Keratinocyte (primary cell): ENCODE data around the gene SLC8A1. TPM values are rescaled to one million over a fixed set of nuclear protein-coding genes. Genes with fewer than 3 reads are reported as not detected.

ENCODE experiments used
- DNase-seq: peaks from one replicate; pipeline ENCODE4 v3.0.0-alpha.2; 2011; ENCODE audit warnings: low read depth, missing footprints, low spot score
- FAIRE-seq: peaks from 2 replicates; lab custom pipeline; 2011; peaks lifted over from hg19 to GRCh38; lab: Jason Lieb, UNC
- H2AFZ ChIP-seq: 2 replicates; pipeline ENCODE4 v1.6.0; 2012; ENCODE audit warnings: low read length, control low read depth, inconsistent platforms; ENCODE audit not compliant: control insufficient read depth
- H3K27ac ChIP-seq: 2 replicates; pipeline ENCODE4 v1.5.1; 2011; ENCODE audit warnings: low read length; ENCODE audit not compliant: control insufficient read depth, insufficient read depth
- H3K27me3 ChIP-seq: 3 replicates; pipeline ENCODE4 v1.6.0; 2011; ENCODE audit warnings: low read length; ENCODE audit not compliant: control insufficient read depth, insufficient read depth; ENCODE audit errors: extremely low read depth
- H3K36me3 ChIP-seq, 2 experiments: 2 replicates in 1 of 2; 3 replicates in 1 of 2; pipeline ENCODE4 v1.5.1; 2011; ENCODE audit warnings: low read length in 2 of 2, mild to moderate bottlenecking in 1 of 2; ENCODE audit not compliant: control insufficient read depth in 2 of 2, insufficient read depth in 2 of 2; ENCODE audit errors: extremely low read depth in 1 of 2
- H3K4me1 ChIP-seq: 3 replicates; pipeline ENCODE4 v1.5.1; 2011; ENCODE audit warnings: low read length; ENCODE audit not compliant: control insufficient read depth, insufficient read depth; ENCODE audit errors: extremely low read depth
- H3K4me2 ChIP-seq: 3 replicates; pipeline ENCODE4 v1.6.0; 2011; ENCODE audit warnings: low read depth, low read length; ENCODE audit not compliant: control insufficient read depth, insufficient read depth; ENCODE audit errors: extremely low read depth
- H3K4me3 ChIP-seq, 3 experiments: fragments of 200-600 bp in 1 of 3; sonication (generic) in 1 of 3; 2 replicates in 2 of 3; 3 replicates in 1 of 3; pipeline ENCODE4 v1.5.1; 2011 to 2016; ENCODE audit warnings: low read length in 3 of 3, mild to moderate bottlenecking in 3 of 3, control low read depth in 2 of 3, inconsistent platforms in 1 of 3, low read depth in 1 of 3, mixed read lengths in 1 of 3, mixed run types in 1 of 3, moderate library complexity in 1 of 3; ENCODE audit not compliant: control insufficient read depth in 2 of 3, insufficient read depth in 2 of 3; ENCODE audit errors: extremely low read depth in 1 of 3
- H3K79me2 ChIP-seq: 2 replicates; pipeline ENCODE4 v1.6.0; 2012; ENCODE audit warnings: low read length; ENCODE audit not compliant: control insufficient read depth, insufficient read depth
- H3K9ac ChIP-seq: 3 replicates; pipeline ENCODE4 v1.6.0; 2011; ENCODE audit warnings: low read length; ENCODE audit not compliant: control insufficient read depth, insufficient read depth; ENCODE audit errors: extremely low read depth
- H3K9me1 ChIP-seq: 3 replicates; pipeline ENCODE4 v1.6.0; 2011; ENCODE audit warnings: low read length; ENCODE audit not compliant: control insufficient read depth, insufficient read depth; ENCODE audit errors: extremely low read depth
- H3K9me3 ChIP-seq: 2 replicates; pipeline ENCODE4 v1.5.1; 2012; ENCODE audit warnings: low read depth, low read length; ENCODE audit not compliant: control insufficient read depth
- H4K20me1 ChIP-seq: 3 replicates; pipeline ENCODE4 v1.6.0; 2011; ENCODE audit warnings: low read length; ENCODE audit not compliant: control insufficient read depth, insufficient read depth; ENCODE audit errors: extremely low read depth
- EZH2 ChIP-seq: IDR thresholded peaks from one replicate; pipeline ENCODE4 v1.6.1; 2012; ENCODE audit warnings: inconsistent platforms, mild to moderate bottlenecking, low read length, moderate library complexity
- dilution Hi-C: fragments of 300-500 bp; cut with MboI; formaldehyde crosslinking; loops from one replicate; pipeline ENCODE4 v1.7.0; 2020; ENCODE audit warnings: low sequenced_read_pairs; ENCODE audit not compliant: extremely low pct_ligation_motif_present
- polyA plus RNA-seq, 5 experiments: library from polyadenylated mRNA; depleted of rRNA in 3 of 5; stranded (reverse) in 3 of 5; stranded (forward) in 1 of 5; unstranded in 1 of 5; fragments of >200 nt; gene quantifications; 1 replicate in 1 of 5; 2 replicates in 3 of 5; 3 replicates in 1 of 5; pipeline versions ENCODE4 v1.2.1 to v1.2.3, GENCODE V29; 2011 to 2012; ENCODE audit warnings: missing spikeins in 2 of 5, low read depth in 1 of 5, low replicate concordance in 1 of 5
- TF ChIP-seq, protein P1 (sequence below), 3 experiments: IDR thresholded peaks in 1 of 3; conservative IDR thresholded peaks in 1 of 3; optimal IDR thresholded peaks in 1 of 3; 2 replicates in 2 of 3; 3 replicates in 1 of 3; pipeline versions ENCODE3 to v1.5.1; 2011; ENCODE audit warnings: low read length in 3 of 3, mild to moderate bottlenecking in 3 of 3, moderate library complexity in 2 of 3, control low read depth in 1 of 3, inconsistent platforms in 1 of 3; ENCODE audit not compliant: insufficient read depth in 2 of 3; ENCODE audit errors: extremely low read depth in 1 of 3

SLC8A1 gene
- polyA plus RNA-seq, 1 donor (not counting 4 experiments of a cell fraction or from before 2014, with no cell fraction given) = 2.7 TPM

- no peak overlapping the region for H2AFZ ChIP-seq
- no peaks in the 10 kb centered on the region for H3K9me3 ChIP-seq
- dilution Hi-C loops = no loop called here
- no peaks in the 10 kb centered on the region for H3K27me3 ChIP-seq
- no peak overlapping the region for H3K4me3 ChIP-seq
- H3K4me1 ChIP-seq = peaks cover 4% of the 10 kb centered on the region
- H3K9ac ChIP-seq = no peak overlapping the region
- TF ChIP-seq EZH2 = no peak
- DNase-seq = no peak
- no peak overlapping the region for H3K4me2 ChIP-seq
- FAIRE-seq = no peak
- H4K20me1 ChIP-seq = no peaks in the 10 kb centered on the region
- no peaks in the 10 kb centered on the region for H3K36me3 ChIP-seq
- H3K79me2 ChIP-seq = no peaks in the 10 kb centered on the region
- no peak overlapping the region for H3K27ac ChIP-seq
- no peaks in the 10 kb centered on the region for H3K9me1 ChIP-seq
Measured at GRCh38 chr2:40258135-40258457, 193.8 kb downstream of the SLC8A1 start.

GRCh38 chr2:40257340-40258134, 194.4 kb downstream of the SLC8A1 start:
- TF ChIP-seq EZH2 = no peak
- TF ChIP-seq, protein P1, sequence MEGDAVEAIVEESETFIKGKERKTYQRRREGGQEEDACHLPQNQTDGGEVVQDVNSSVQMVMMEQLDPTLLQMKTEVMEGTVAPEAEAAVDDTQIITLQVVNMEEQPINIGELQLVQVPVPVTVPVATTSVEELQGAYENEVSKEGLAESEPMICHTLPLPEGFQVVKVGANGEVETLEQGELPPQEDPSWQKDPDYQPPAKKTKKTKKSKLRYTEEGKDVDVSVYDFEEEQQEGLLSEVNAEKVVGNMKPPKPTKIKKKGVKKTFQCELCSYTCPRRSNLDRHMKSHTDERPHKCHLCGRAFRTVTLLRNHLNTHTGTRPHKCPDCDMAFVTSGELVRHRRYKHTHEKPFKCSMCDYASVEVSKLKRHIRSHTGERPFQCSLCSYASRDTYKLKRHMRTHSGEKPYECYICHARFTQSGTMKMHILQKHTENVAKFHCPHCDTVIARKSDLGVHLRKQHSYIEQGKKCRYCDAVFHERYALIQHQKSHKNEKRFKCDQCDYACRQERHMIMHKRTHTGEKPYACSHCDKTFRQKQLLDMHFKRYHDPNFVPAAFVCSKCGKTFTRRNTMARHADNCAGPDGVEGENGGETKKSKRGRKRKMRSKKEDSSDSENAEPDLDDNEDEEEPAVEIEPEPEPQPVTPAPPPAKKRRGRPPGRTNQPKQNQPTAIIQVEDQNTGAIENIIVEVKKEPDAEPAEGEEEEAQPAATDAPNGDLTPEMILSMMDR (optimal IDR thresholded peaks at IDR 0.05 in 1 of 3, IDR thresholded peaks at IDR 0.05 in 1 of 3, conservative IDR thresholded peaks at IDR 0.05 in 1 of 3; ENCODE audit: extremely low read depth in 1 of 3, insufficient read depth in 2 of 3, low read length in 3 of 3) = no peak
- H3K79me2 ChIP-seq = no peaks in the 10 kb centered on the region
- H3K27ac ChIP-seq = no peak overlapping the region
- no peaks in the 10 kb centered on the region for H3K9me3 ChIP-seq
- H3K9me1 ChIP-seq = no peaks in the 10 kb centered on the region
- no peaks in the 10 kb centered on the region for H3K27me3 ChIP-seq
- H4K20me1 ChIP-seq = no peaks in the 10 kb centered on the region
- no peak overlapping the region for H2AFZ ChIP-seq
- dilution Hi-C loops = no loop called here
- H3K4me3 ChIP-seq = no peak overlapping the region
- peaks cover 4% of the 10 kb centered on the region for H3K4me1 ChIP-seq
- DNase-seq = no peak
- no peak for FAIRE-seq
- no peaks in the 10 kb centered on the region for H3K36me3 ChIP-seq
- H3K9ac ChIP-seq = no peak overlapping the region
- no peak overlapping the region for H3K4me2 ChIP-seq
